Left hindlimb (tissue), 1 donor: ENCODE results near the gene BABAM2.
"Not testable (repeated sequence)": the region's sequence is repeated elsewhere in the genome, so short reads cannot be mapped to it uniquely, and the experiment has no call there.

Source experiments
- DNase-seq: peaks from one replicate; pipeline ENCODE4 v3.0.0-alpha.2; 2018

The BABAM2 gene

DNA sequence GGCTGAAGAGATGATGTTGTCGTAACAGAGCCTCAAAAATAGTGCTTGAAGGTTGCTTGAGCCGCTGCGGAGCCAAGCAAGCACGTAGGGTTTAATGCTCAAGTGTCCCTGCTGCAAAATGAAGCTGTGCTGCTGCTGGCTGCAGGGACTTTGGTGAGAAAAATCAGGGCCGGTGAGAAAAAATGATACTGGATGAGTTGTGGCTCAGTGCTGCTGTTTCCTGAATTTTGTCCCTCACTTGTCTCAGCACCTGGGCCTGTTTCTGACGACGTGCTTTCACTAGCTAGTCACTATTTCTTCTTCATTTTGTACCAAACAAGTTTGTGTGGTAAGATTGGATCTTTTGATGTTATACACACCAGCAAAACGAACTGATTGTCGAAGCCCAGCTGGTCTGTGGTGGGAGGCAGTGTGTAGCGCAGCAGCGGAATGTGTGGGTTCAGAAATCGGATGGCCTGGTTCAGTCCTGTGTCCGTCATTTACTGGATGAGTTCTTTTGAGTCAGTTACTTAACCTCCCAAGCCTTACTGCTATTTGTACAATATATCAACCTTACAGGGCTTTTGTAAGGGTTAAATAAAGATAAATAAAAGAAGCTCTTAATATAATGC is 329.3 kb downstream of the BABAM2 start:
- no peak for DNase-seq

DNA sequence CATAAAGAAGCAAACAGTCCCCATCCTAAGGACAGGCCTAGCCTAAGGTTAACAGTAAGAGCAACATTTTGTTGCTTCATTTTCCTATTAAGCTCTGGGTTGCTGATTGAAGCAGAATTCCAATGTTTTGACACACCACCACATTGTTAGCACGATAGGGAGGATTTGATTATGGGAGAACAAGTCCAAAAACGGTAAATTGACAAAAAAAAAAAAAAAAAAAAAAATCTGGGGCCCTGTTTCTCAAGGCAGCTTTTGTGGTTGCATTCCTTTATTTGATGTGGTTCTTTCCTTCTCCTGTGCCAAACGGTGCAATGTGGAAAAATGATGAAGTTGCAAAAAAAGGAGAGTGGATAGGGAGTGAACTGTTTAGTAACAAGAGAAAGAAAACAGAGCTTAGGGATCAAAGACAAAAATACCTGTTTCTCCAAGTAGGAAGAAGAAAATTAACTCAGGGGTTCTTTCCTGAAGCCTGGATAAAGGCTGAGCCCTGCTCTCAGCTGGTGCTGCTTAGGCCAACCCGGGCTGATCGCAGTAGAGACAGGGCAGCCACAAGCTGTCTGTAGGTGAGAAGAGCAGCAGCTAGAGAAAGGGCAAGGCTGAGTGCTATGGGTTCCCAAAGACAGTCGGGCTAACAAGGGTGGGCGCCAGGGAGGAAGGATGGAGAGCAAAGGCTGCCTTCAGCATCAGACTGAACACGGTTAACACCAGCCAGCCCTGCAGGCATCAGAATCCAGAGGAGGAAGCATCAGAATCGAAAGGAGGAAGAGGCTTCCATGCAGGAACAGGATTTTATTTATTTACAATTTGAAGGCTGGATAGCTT is 334.3 kb downstream of the BABAM2 start:
- no peak for DNase-seq

DNA sequence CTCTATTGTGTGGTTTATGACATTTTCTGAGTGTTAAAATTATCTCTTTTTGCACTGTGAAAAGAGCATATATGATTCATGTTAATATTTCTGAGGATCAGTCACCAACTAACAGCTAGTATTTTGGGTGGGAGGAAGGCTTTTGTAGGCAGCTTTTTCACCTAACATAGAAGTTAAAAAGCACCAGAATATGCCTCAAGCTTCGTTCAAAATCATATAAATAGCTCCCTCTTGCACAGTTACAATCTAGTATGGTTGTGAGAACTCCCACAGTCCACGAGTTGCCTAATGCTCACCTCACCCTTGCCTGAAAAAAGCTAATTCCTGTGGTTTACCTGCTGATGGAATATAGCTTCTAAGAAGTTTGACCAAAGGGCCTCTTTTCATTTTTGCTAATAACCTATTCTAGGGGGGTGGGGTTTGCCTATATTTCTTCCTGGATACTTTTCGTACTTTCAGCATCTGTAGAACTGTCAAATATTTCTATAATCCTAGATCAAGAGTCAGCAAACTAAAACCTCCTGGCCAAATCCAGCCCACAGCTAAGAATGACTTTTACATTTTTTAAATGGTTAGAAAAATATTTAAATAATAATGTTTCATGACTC is 335.0 kb downstream of the BABAM2 start:
- DNase-seq = no peak

DNA sequence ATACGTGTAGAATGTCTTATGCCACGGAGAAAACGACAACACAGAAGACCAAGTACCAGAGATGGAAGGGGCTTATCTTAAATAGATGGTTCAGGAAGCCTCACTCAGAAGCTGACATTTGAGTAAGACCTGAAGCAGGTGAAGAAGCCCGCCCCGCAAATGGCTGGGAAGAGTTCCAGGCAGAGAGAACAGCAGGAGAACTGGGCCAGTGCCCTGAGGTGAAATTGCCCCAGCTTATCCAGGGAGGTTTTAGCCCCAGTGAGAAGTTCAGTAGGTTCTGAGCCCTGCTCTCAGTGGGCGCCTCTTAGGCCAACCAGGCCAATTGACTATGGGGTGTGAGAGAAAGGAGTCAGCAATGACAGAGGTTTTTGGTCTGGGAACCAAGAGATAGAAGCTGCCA is 336.0 kb downstream of the BABAM2 start:
- DNase-seq = no peak

DNA sequence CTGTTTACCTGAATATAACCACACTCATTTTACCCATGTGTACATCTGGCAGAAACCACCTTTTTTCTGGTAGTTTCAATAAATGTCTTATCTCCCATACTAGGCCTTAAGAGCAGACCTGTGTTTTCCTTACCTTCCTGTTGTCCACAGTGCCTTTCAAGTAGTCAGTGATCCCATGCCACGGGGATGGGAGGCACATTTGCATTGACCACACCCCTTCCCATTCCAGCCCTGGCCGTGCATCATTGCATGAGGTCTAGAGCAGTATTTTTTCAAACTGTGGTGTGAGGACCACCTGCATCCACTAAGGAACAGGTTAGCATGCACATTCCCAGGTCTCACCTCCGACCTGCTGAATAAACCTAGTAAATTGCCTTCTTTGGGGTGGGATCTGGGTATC is 337.0 kb downstream of the BABAM2 start:
- no peak for DNase-seq

DNA sequence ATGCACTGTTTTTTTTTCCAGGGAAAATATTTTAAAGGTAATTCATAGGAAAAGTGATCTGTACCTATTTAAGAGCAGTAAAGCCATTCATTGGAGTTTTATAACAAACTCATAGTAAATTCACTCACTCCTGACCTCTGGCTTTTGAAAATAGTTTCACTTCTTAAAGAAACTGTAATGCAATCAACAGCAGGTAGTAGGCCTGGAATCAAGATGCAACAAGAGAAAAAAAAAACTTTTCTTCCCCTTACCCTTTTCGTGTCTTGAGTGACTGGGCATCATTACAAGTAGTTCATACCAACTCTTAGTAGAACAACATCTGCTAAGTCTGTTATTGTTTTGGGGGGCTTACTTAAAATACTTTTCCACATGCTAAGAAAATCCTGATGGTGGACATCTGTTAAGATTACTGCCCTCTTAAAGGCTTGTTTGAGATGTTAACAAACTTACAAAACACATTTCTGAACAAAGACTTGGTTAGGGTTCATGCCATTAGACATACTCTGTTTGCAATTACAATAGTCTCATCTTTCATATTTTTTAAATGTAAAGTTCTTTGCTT is 338.0 kb downstream of the BABAM2 start:
- no peak for DNase-seq

DNA sequence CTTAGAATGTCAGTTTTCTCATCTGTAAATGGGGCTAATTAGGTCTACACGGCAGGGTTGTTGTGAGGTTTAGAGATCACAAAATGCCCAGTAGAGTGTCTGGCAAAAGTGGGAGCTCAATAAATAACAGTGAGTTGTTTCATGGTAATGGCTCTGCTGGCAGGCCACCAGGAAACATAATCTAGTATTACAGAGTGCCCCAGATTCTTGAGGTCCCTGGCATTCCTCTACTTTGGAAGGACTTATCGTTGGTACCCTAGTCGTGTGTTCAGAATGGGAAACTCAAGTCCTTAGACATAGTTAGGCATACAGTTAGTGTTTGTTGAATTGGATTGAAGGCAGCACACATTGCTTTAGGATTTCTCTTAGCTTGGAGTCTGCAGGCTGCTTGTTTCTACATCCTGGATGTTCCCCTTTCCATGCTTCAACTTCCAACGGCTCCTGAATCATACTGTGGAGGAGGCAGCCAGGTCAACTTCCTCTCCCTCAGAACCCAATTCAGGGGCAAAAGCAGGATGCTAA is 340.6 kb downstream of the BABAM2 start:
- no peak for DNase-seq

DNA sequence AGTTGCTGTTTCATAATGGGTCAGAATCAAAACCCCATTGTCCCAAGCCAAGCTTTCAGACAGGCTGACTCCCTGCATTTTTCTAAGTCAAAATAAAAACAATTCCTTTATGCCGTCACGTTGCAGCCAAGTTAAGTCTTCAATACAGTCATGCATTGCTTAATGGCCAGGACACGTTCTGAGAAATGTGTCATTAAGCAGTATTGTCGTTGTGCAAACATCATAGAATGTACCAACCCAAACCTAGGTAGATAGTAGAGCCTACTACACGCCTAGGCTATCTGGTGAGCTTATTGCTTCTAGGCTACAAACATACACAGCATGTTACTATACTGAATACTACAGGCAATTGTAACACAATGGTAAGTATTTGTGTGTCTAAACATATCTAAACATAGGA is 341.8 kb downstream of the BABAM2 start:
- no peak for DNase-seq

DNA sequence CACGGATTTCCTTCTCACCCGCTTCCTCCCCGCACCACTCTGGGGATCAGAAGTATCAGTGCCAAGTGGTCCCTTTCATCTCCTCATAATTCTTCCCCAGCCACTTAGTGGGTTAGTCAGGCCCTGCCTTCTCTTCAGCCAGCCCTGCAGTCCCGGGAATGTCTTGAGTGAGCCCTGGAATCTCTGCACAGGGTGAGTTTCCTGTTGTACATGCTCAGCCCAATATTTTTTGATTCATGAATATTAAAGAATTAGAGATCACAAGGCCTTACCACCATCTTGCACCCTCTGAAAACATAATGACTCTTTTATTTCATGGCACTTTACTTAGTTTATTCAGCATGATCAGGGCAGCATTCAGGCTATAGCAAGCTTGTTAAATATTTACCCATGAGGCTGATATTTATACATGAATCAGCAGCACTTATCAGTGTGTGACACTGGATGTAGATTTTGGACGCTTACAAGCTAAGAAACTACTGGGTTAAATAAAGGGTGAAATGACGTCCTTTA is 342.7 kb downstream of the BABAM2 start:
- DNase-seq = no peak

DNA sequence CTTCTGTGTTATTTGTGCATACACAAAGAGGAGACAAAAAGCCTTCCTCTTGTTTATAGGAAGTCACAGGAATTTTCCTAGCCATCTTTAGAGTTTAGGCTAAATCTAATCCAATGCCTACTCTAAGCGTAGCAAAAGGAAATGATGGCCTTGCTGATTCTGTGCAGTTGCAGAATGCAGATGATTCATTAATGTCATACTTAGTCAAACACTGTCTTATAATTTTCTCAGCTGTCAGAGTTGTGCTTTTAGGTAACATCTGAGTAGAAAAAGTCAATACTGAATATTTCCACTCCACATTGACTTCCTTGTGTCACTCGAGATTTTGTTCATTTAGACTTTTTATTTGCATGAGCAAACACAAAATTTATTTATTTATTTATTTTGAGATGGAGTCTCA is 344.3 kb downstream of the BABAM2 start:
- DNase-seq = no peak

DNA sequence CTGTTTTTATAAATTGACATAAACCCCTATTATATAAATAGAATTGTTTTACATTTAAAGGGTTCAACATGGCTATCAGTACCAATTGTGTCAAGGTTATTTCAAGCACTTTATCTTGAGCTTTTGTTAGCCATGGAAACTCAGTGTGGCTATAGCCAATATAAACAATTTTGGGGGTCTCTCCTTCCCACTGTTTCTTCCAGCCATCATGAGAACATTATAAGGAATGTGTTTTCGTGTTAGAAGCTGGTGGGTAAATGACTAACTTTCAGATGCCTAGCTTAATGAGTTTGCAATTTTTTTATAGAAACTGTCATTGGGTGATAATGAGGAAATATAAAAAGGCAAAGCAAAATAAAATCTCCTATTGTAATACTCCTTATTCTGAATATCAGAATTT is 348.7 kb downstream of the BABAM2 start:
- no peak for DNase-seq

DNA sequence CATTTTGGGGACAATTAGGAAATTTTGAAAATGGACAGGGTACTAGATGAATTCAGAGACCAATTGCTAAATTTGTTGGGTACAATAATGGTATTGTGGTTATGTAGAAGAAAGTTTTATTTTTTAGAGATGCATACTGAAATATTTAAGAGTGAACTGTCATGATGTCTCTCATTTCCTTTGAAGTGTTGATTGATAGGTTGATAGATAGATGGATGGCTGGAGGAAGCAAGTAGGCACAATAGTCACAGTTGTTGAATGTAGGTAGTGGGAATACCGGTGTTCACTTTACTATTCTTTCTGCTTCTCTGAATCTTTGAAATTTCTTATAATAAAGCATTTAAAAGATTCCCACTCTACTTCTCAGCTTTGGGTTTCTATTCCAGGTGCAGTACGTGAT is 350.4 kb downstream of the BABAM2 start:
- DNase-seq = no peak

DNA sequence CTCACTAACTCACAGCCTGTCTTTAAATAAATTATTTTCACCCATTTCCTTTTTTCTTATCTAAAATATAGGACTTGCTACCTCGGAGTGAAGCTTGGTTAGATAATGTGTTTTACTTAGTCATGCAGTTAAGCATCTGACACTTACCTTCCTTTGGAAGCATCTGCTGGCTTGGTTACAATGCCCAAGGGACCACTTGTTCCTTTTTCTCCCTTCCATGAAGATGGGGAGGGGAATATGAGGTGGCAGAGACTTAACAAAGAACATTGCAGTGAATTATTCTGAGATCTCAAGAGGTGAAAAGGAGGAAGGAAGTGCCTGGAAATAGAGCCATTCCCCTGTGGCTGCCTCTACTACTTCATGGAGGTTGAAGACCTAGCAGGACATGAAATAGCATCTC is 356.8 kb downstream of the BABAM2 start:
- DNase-seq = no peak

DNA sequence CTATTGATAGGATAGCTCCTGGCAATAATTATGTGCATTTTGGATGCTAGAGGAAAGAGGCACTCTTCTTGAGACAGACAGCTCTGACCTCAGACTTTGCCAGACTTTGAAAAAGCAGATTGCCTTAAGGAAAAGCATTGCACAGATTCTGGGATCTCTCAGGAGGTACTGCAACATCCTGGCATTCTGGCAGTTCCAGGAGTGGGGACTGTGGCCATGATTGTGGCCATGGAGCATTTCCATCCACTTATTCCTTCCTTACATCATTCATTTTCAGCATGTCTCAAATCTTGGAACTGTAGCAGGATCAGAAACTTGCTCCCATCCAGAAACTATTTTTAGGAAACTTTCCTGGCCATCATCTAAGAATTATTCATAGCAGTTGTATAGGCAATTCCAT is 357.2 kb downstream of the BABAM2 start:
- DNase-seq = no peak

DNA sequence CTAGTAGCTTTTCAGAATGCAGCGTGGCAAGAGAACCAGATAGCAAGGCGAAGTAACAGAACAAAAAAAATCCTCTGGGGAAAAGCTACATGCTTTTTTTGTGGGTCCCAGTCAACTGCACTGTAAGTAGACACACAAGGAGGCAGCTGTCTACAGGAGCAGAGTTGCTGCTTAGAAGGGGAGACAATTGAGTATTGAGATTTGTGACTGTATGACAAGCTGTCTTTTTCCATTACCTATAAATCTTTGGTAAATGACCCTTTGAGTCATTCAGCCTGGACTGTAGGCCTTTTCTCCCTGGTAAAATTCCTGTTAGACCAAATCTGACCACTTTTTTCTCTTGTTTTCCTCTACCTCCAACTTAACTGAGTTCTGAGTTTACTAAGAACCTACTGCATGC is 358.0 kb downstream of the BABAM2 start:
- DNase-seq = no peak

DNA sequence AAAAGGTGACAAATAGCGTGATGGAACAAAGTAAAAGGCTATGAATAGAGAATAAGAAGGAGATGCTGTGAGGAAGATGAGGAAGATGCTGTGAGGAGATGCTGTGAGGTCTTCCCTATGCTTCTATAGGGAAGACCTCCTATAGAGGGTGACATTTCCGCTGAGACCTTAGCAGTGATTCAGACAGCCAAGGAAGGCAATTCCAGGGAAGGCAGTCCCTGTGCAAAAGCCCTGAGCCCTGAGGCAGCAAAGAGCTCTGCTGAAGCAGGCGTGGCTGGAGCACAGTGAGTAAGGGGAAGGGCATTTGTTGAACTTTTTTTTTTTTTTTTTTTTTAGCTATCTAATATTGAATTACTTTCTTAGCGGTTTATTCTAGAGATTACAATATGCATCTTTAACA is 359.5 kb downstream of the BABAM2 start:
- DNase-seq = no peak

DNA sequence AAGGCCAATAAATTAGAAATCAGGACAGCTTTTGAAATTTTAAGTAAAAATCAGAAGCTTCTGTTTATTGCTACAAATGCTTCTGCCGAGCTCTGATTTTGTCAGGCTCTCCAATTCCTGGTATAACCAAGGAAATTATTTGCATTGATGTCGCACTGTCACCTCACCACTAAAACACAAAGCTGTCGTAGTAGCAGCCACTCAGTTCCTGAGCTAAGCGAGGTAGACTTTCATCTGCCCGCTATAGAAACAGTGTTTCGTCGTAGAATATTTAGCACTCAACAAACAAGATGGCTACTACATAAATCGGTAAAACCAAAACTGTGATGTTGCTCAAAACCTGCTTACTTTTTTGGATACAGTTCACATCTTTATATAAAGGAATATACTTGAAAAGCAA is 360.8 kb downstream of the BABAM2 start:
- DNase-seq = no peak

DNA sequence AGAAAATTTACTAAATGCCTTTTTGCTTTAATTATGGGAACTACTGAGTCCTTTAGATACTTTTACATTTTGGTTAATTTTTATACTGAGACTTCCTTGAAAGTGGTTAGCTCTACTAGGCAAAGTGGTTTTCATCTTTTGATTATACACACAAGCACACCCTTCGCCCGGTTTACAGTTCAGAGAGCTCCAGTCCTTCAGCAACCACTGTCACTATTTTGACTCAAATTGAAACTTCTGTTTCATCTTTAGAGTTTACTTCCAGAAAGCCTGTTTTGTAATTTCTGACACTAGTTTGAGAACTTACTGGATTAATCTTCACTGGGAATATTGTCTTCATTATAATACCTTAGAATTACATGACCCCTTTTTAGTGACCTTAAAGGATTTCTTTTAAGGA is 361.8 kb downstream of the BABAM2 start:
- DNase-seq = no peak

DNA sequence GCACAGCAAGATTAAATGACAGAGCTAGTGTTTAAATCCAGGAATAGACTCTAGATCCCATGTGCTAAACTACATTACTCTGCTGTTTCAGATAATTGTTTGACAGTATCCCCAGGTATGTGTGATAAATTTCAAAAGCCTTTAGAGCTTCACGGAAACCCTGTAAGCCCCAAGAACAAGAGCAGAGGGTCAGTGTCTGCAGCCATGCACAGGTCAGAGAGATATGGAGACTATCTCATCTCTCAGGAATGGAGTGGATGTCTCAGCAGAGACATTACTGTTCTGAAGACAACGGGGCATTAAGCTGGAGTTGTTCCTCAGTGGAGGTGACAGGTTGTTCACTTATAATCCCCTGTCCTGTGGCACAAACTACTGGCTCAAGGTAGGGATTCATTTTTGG is 363.0 kb downstream of the BABAM2 start:
- DNase-seq = no peak

DNA sequence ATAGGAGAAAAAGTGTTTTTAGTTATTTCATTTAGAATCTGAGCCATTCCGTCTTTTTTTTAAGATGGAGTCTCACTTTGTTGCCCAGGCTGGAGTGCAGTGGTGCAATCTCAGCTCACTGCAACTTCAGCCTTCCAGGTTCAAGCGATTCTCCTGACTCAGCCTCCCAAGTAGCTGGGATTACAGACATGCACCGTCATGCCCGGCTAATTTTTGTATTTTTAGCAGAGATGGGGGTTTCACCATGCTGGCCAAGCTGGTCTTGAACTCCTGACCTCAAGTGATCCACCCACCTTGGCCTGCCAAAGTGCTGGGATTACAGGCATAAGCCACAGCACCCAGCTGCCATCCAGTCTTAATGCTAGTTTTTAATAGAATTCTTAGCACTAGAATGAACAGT is 364.7 kb downstream of the BABAM2 start:
- not testable (repeated sequence) for DNase-seq

DNA sequence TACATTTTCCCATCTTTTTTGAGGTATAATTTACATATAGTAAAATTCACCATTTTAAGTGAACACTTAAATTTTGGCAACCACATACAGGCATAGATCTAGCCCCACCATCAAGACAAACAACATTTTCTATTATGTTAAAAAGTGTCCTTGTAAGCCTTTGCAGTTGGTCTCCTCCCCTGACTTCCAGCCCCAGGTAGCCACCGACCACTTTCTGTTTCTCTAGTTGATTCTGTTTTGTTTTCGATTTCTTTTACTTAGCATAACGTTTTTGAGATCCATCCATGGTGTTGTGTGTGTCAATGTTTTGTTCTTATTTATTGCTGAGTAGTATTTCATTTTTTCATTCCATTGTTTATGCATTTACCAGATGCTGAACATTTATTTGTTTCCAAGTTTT is 366.7 kb downstream of the BABAM2 start:
- no peak for DNase-seq

DNA sequence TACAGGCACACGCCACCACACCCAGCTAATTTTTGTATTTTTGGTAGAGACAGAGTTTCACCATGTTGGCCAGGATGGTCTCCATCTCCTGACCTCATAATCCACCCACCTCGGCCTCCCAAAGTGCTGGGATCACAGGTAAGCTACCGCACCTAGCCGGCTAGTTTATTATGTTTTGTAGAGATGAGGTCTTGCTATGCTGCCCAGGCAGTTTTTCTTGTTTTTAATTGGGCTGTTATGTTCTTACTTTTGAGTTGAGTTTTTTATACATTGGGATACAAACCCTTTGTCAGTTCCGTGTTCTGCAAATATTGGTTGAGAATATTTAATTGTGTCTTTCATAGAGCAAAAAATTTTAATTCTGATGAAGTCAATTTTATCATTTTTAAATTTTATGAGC is 368.7 kb downstream of the BABAM2 start:
- not testable (repeated sequence) for DNase-seq

DNA sequence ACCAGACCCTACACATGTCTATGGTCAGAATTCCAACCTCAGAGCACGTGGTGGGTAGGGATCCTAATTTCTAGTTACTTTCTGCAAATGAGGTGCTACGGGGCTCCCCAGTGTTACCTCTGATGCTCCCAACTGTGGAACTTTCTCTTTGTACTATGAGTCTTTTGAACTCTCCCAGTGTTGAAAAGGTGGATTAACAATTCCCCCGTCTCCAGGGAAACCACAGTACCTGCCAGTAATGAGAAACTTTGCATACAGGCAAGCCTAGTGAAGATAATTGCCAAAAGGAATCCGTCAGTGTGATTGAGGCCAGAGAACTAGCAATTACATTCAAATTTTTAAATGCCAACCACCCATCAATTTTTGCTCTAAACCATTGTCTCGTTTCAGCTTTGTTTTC is 373.2 kb downstream of the BABAM2 start:
- DNase-seq = no peak

DNA sequence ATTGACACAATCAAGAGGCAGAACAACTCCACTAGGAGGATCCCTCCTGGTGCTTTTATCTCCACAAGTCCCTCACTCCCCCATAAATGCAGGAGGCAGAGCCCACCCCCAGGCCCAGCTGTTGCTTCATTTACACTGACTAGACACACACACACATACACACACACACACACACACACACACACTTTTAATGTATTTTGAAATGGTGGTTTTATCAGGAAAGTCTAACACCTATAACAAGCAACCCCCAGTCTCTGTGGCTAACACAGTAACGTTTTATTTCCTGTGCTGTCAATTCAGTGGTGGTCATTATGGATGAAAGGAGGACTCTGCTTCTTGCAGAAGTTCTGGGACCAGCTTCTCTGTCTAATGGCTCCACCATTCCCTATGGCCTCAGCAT is 376.8 kb downstream of the BABAM2 start:
- no peak for DNase-seq
